C4-2B (cell line): ENCODE measurements around the gene CFB.
"Not testable (repeated sequence)": the region's sequence is repeated elsewhere in the genome, so short reads cannot be mapped to it uniquely, and the experiment has no call there.

Source experiments
- CTCF ChIP-seq: fragments of 450-650 bp; conservative IDR thresholded peaks from 2 replicates; pipeline ENCODE4 v1.5.1; 2017; ENCODE audit warnings: mild to moderate bottlenecking
- ZFX ChIP-seq: fragments of 450-650 bp; IDR thresholded peaks from 2 replicates; pipeline ENCODE4 v1.6.1; 2017

- not testable (repeated sequence) for TF ChIP-seq CTCF, ZFX
These were observed 50.5 kb downstream of the CFB start for GRCh38 chr6:31996385-31996784.
